HepG2 (cell line): ENCODE data around the gene SETD2. TPM values are rescaled to one million over a fixed set of nuclear protein-coding genes. Genes with fewer than 3 reads are reported as not detected.

Experiments used
- GFI1 ChIP-seq: sonication (generic); formaldehyde crosslinking; IDR thresholded peaks from 2 replicates; pipeline ENCODE4 v1.5.0; 2020; ENCODE audit warnings: missing genetic modification reagents, mild to moderate bottlenecking, borderline replicate concordance
- KDM2A ChIP-seq: sonication (generic); formaldehyde crosslinking; IDR thresholded peaks from 2 replicates; pipeline ENCODE4 v1.4.0; 2020; ENCODE audit warnings: low read depth, missing genetic modification reagents, borderline replicate concordance
- MAFG ChIP-seq: sonication (generic); formaldehyde crosslinking; IDR thresholded peaks from 2 replicates; pipeline ENCODE4 v1.5.1; 2020; ENCODE audit warnings: mild to moderate bottlenecking, missing genetic modification reagents
- TCF7L2 ChIP-seq: IDR thresholded peaks from 2 replicates; pipeline ENCODE4 v1.6.1; 2011; ENCODE audit warnings: mild to moderate bottlenecking, low read depth, low read length, moderate library complexity
- ZNF138 ChIP-seq: sonication (generic); formaldehyde crosslinking; IDR thresholded peaks from 2 replicates; pipeline ENCODE4 v1.5.0; 2020; ENCODE audit warnings: mild to moderate bottlenecking, low read depth, missing genetic modification reagents
- ZNF235 ChIP-seq: sonication (generic); formaldehyde crosslinking; IDR thresholded peaks from 2 replicates; pipeline ENCODE4 v1.8.1; 2023; ENCODE audit warnings: mild to moderate bottlenecking, missing genetic modification reagents, borderline replicate concordance
- ZNF335 ChIP-seq: sonication (generic); formaldehyde crosslinking; IDR thresholded peaks from 2 replicates; pipeline ENCODE4 v1.4.0; 2020; ENCODE audit warnings: missing genetic modification reagents
- ZNF33B ChIP-seq: sonication (generic); formaldehyde crosslinking; IDR thresholded peaks from 2 replicates; pipeline ENCODE4 v1.5.1; 2020; ENCODE audit warnings: mild to moderate bottlenecking, missing genetic modification reagents
- ZNF430 ChIP-seq: sonication (generic); formaldehyde crosslinking; IDR thresholded peaks from 2 replicates; pipeline ENCODE4 v1.9.0; 2021; ENCODE audit warnings: mild to moderate bottlenecking, missing genetic modification reagents
- ZNF788 ChIP-seq: sonication (generic); formaldehyde crosslinking; IDR thresholded peaks from 2 replicates; pipeline ENCODE4 v1.5.0; 2020; ENCODE audit warnings: mild to moderate bottlenecking, missing genetic modification reagents, borderline replicate concordance
- ZNF792 ChIP-seq: IDR thresholded peaks from 2 replicates; pipeline ENCODE4 v1.6.1; 2016
- ZNF841 ChIP-seq: sonication (generic); formaldehyde crosslinking; IDR thresholded peaks from 2 replicates; pipeline ENCODE4 v1.8.1; 2023; ENCODE audit warnings: missing genetic modification reagents, borderline replicate concordance
- polyA plus RNA-seq, 8 experiments: library from polyadenylated mRNA; depleted of rRNA in 3 of 8; stranded (reverse) in 7 of 8; unstranded in 1 of 8; fragments of >200 nt; fragmentation: Illumina TruSeq in 4 of 8; extraction: Trizol in 4 of 8; gene quantifications; 2 replicates each; pipeline versions ENCODE4 v1.2.1 to v1.2.3, GENCODE V29; 2011 to 2016; ENCODE audit warnings: low read depth in 4 of 8, missing spikeins in 1 of 8, mixed read lengths in 1 of 8; ENCODE audit not compliant: insufficient read depth in 1 of 8
- total RNA-seq, 5 experiments: library from RNA; depleted of rRNA; stranded (reverse); fragments of >200 nt; fragmentation: Illumina TruSeq; extraction: Trizol; gene quantifications; 2 replicates each; pipeline ENCODE4 v1.2.3, GENCODE V29; 2016; ENCODE audit warnings: low read depth in 1 of 5
- TF ChIP-seq, protein P1 (sequence below): sonication (generic); formaldehyde crosslinking; IDR thresholded peaks from 2 replicates; pipeline ENCODE4 v1.9.0; 2022; ENCODE audit warnings: missing genetic modification reagents, mild to moderate bottlenecking, borderline replicate concordance
- TF ChIP-seq, protein P2 (sequence below), 2 experiments: sonication (generic) in 1 of 2; formaldehyde crosslinking in 1 of 2; IDR thresholded peaks; 2 replicates each; pipeline versions ENCODE4 v1.4.0 to v1.6.1; 2016 to 2020; ENCODE audit warnings: borderline replicate concordance in 1 of 2, low read depth in 1 of 2, mild to moderate bottlenecking in 1 of 2, missing genetic modification reagents in 1 of 2
- TF ChIP-seq, protein P3 (sequence below): sonication (generic); formaldehyde crosslinking; IDR thresholded peaks from 2 replicates; pipeline ENCODE4 v1.4.0; 2020; ENCODE audit warnings: missing genetic modification reagents
- TF ChIP-seq, protein P4 (sequence below): sonication (generic); formaldehyde crosslinking; IDR thresholded peaks from 2 replicates; pipeline ENCODE4 v1.4.0; 2020; ENCODE audit warnings: missing genetic modification reagents, low read depth, mild to moderate bottlenecking, borderline replicate concordance
- TF ChIP-seq, protein P5 (sequence below): IDR thresholded peaks from 2 replicates; pipeline ENCODE4 v1.6.1; 2012; ENCODE audit warnings: inconsistent platforms
- TF ChIP-seq, protein P6 (sequence below): IDR thresholded peaks from 2 replicates; pipeline ENCODE4 v1.6.1; 2016; ENCODE audit warnings: missing biosample characterization, missing genetic modification reagents, low read depth

Gene SETD2
- total and polyA plus RNA-seq, 2 of the 13 experiments (the other 11 are each of a cell fraction or from before 2014, with no cell fraction given): 14.2 to 24.2 TPM

DNA sequence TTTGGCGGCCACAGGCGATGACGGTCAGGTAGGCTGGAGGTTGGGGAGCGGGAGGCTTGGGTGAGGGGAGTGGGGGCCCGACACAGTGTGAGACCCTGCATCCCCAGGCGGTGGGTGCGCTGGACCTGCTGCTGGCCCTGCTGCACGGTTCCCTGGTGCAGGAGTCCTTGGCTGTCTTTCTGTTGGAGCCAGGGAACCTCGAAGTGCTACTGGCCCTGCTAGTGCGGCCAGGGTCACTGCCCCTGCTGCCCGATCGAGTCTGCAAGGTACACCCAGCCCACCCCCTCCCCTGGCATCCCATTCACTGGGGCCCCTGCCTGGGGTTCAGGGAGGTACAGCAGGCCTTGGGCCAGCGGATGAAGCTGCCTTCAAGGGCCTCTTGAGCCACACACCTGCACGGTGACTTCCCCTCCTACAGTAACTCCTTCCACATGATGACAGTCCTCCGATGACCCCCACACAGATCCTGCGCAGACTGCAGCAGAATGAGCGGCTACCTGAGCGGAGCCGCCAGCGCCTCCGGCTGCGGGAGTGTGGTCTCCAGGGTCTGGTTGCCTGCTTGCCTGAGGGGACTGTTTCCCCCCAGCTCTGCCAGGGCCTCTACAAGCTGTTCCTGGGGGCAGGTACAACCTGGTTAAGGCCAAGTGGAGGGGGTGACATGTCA is 164.9 kb downstream of the SETD2 start (continued):
- no peak for TF ChIP-seq ZNF430 (CRISPR knock-in tag)
- TF ChIP-seq KDM2A: 0 out of 2 replicates have a peak, but pooled peaks have one; percentile 1
- no peak for TF ChIP-seq ZNF792 (CRISPR knock-in tag)
- TF ChIP-seq, protein P1, sequence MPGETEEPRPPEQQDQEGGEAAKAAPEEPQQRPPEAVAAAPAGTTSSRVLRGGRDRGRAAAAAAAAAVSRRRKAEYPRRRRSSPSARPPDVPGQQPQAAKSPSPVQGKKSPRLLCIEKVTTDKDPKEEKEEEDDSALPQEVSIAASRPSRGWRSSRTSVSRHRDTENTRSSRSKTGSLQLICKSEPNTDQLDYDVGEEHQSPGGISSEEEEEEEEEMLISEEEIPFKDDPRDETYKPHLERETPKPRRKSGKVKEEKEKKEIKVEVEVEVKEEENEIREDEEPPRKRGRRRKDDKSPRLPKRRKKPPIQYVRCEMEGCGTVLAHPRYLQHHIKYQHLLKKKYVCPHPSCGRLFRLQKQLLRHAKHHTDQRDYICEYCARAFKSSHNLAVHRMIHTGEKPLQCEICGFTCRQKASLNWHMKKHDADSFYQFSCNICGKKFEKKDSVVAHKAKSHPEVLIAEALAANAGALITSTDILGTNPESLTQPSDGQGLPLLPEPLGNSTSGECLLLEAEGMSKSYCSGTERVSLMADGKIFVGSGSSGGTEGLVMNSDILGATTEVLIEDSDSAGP (CRISPR knock-in tag): no peak; the same call in 1 of the 2 replicates
- no peak for TF ChIP-seq MAFG (CRISPR knock-in tag)
- TF ChIP-seq, protein P2, sequence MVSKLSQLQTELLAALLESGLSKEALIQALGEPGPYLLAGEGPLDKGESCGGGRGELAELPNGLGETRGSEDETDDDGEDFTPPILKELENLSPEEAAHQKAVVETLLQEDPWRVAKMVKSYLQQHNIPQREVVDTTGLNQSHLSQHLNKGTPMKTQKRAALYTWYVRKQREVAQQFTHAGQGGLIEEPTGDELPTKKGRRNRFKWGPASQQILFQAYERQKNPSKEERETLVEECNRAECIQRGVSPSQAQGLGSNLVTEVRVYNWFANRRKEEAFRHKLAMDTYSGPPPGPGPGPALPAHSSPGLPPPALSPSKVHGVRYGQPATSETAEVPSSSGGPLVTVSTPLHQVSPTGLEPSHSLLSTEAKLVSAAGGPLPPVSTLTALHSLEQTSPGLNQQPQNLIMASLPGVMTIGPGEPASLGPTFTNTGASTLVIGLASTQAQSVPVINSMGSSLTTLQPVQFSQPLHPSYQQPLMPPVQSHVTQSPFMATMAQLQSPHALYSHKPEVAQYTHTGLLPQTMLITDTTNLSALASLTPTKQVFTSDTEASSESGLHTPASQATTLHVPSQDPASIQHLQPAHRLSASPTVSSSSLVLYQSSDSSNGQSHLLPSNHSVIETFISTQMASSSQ (IDR thresholded peaks at IDR 0.05; ENCODE audit: low read depth): no peak
- TF ChIP-seq, protein P2 (CRISPR knock-in tag; IDR thresholded peaks at IDR 0.05; ENCODE audit: borderline replicate concordance): no peak
- no peak for TF ChIP-seq ZNF335 (CRISPR knock-in tag)
- TF ChIP-seq ZNF33B: 0 out of 2 replicates have a peak, but pooled peaks have one; percentile 12
- no peak for TF ChIP-seq ZNF841 (CRISPR knock-in tag)
- TF ChIP-seq, protein P3, sequence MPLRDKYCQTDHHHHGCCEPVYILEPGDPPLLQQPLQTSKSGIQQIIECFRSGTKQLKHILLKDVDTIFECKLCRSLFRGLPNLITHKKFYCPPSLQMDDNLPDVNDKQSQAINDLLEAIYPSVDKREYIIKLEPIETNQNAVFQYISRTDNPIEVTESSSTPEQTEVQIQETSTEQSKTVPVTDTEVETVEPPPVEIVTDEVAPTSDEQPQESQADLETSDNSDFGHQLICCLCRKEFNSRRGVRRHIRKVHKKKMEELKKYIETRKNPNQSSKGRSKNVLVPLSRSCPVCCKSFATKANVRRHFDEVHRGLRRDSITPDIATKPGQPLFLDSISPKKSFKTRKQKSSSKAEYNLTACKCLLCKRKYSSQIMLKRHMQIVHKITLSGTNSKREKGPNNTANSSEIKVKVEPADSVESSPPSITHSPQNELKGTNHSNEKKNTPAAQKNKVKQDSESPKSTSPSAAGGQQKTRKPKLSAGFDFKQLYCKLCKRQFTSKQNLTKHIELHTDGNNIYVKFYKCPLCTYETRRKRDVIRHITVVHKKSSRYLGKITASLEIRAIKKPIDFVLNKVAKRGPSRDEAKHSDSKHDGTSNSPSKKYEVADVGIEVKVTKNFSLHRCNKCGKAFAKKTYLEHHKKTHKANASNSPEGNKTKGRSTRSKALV: no peak
- TF ChIP-seq ZNF788 (CRISPR knock-in tag): no peak
- no peak for TF ChIP-seq GFI1 (CRISPR knock-in tag)
- no peak for TF ChIP-seq ZNF138
- TF ChIP-seq, protein P4, sequence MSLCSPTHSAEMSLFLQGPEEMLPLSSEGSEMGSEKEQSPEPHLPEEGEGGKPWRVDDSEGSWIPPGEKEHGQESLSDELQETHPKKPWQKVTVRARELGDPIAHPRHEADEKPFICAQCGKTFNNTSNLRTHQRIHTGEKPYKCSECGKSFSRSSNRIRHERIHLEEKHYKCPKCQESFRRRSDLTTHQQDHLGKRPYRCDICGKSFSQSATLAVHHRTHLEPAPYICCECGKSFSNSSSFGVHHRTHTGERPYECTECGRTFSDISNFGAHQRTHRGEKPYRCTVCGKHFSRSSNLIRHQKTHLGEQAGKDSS (CRISPR knock-in tag): 0 out of 2 replicates have a peak, but pooled peaks have one; percentile 6
- no peak for TF ChIP-seq ZNF235 (CRISPR knock-in tag)
- no peak for TF ChIP-seq TCF7L2
- TF ChIP-seq, protein P5, sequence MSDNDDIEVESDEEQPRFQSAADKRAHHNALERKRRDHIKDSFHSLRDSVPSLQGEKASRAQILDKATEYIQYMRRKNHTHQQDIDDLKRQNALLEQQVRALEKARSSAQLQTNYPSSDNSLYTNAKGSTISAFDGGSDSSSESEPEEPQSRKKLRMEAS: no peak
- TF ChIP-seq, protein P6, sequence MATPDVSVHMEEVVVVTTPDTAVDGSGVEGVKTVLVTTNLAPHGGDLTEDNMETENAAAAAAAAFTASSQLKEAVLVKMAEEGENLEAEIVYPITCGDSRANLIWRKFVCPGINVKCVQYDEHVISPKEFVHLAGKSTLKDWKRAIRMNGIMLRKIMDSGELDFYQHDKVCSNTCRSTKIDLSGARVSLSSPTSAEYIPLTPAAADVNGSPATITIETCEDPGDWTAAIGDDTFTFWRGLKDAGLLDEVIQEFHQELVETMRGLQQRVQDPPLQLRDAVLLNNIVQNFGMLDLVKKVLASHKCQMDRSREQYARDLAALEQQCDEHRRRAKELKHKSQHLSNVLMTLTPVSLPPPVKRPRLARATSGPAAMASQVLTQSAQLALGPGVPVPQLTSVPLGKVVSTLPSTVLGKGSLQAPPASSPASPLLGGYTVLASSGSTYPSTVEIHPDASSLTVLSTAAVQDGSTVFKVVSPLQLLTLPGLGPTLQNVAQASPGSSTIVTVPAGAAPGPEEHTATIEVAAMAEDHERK (CRISPR knock-in tag): no peak
